ENCODE measurements around the gene TMEM87B.
"Not testable (repeated sequence)": the region's sequence is repeated elsewhere in the genome, so short reads cannot be mapped to it uniquely, and the experiment has no call there.

Gene TMEM87B

GRCh38 chr2:112121682-112122254 is 66.7 kb downstream of the TMEM87B start:
- DNase-seq (ENCODE audit: low spot score), result peak; percentile 75

GRCh38 chr2:112129060-112129459 is 74.0 kb downstream of the TMEM87B start:
- no peak for DNase-seq (ENCODE audit: low spot score)

GRCh38 chr2:112133344-112133743 is 78.3 kb downstream of the TMEM87B start:
- no peak for DNase-seq (ENCODE audit: low spot score)

DNA sequence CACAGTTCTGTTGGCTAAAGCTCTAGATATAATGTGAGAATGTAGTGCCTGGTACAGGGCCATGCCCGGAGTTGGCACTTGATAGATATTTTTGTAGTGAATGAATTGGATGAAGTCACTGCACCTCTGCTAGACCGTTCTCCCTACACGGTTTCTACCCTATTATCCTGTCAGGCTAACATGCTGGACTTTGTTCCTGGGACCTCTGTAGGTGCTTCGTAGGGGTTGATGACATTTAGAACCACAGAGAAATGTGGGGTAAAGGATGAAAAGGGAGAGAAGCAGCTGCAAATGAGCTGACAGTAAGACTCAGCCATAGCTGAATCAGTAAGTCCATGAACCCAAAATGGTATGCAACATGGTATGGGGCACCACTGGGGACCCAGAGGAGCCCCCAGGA is 79.1 kb downstream of the TMEM87B start:
- no peak for DNase-seq (ENCODE audit: low spot score)

GRCh38 chr2:112136096-112136495 is 81.0 kb downstream of the TMEM87B start:
- DNase-seq (ENCODE audit: low spot score), result no peak

- DNase-seq (ENCODE audit: low spot score), result no peak
Measured at GRCh38 chr2:112137516-112138158, 82.6 kb downstream of the TMEM87B start.

DNA sequence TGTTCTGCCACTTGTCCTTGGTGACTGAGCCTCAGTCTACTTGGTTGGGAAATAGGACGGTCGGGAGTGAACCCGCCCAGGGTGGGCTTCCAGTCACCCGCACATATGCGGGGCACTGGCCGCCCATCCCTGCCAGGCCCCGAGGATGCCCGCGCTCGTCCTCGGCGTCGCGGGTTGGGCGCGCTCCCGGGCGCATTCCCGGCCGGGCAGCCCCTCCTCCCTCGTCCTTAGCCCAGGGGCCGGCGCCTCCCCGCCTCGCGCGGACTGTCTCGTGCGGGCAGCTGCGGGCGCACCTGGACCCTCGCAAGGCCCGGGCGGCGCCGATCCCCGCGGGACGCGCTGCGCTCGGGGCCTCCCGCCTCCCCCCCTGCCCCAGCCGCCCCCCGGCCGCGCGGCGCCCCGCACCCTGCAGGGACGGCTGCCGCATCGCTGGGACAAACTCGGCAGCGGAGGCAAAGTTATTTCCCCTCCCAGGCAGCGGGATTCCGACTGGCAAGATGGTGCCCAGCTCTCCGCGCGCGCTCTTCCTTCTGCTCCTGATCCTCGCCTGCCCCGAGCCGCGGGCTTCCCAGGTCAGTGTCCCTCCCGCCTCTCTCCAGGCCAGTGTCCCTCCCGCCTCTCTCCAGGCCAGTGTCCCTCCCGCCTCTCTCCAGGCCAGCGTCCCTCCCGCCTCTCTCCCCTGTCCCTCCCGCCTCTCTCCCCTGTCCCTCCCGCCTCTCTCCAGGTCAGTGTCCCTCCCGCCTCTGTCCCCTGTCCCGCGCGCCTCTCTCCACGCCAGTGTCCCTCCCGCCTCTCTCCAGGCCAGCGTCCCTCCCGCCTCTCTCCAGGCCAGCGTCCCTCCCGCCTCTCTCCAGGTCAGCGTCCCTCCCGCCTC is 83.3 kb downstream of the TMEM87B start, which contains the start of gene FBLN7:
Gene FBLN7, plus strand, starts transcription at position 227 of the 874 bp plus-strand sequence. Its CDS starts 271 bp downstream, at position 498.
- DNase-seq (ENCODE audit: low spot score), result no peak

DNA sequence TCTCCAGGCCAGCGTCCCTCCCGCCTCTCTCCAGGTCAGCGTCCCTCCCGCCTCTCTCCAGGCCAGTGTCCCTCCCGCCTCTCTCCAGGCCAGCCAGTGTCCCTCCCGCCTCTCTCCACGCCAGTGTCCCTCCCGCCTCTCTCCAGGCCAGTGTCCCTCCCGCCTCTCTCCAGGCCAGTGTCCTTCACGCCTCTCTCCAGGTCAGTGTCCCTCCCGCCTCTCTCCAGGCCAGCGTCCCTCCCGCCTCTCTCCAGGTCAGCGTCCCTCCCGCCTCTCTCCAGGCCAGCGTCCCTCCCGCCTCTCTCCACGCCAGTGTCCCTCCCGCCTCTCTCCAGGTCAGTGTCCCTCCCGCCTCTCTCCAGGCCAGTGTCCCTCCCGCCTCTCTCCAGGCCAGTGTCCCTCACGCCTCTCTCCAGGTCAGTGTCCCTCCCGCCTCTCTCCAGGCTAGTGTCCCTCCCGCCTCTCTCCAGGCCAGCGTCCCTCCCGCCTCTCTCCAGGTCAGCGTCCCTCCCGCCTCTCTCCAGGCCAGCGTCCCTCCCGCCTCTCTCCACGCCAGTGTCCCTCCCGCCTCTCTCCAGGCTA is 84.1 kb downstream of the TMEM87B start:
- DNase-seq (ENCODE audit: low spot score), result not testable (repeated sequence)

DNA sequence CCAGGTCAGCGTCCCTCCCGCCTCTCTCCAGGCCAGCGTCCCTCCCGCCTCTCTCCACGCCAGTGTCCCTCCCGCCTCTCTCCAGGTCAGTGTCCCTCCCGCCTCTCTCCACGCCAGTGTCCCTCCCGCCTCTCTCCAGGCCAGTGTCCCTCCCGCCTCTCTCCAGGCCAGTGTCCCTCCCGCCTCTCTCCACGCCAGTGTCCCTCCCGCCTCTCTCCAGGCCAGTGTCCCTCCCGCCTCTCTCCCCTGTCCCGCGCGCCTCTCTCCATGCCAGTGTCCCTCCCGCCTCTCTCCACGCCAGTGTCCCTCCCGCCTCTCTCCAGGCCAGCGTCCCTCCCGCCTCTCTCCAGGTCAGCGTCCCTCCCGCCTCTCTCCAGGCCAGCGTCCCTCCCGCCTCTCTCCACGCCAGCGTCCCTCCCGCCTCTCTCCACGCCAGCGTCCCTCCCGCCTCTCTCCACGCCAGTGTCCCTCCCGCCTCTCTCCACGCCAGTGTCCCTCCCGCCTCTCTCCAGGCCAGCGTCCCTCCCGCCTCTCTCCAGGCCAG is 84.7 kb downstream of the TMEM87B start:
- DNase-seq (ENCODE audit: low spot score), result not testable (repeated sequence)

DNA sequence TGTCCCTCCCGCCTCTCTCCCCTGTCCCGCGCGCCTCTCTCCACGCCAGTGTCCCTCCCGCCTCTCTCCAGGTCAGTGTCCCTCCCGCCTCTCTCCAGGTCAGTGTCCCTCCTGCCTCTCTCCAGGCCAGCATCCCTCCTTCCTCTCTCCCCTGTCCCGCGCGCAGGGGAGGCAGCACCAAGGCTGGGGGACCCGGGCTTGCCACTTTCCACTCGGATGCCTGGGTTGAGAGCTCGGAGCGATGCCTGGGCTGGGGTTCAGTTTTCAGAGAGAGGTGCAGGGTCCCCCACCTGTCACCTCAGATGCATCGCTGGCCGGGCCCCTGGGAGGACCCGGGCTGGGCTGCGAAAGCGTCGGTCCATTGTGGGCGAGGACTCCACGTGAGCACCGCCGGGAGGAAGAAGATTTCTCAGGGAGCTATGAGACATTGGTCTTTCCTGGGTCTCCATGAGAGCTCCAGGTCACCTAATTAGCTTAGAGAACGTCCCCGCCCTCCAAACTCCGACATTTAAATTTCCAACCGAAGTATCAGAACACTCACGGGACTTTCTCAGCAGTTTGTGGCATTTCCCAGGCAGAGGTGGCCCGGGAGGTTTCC is 85.2 kb downstream of the TMEM87B start:
- no peak for DNase-seq (ENCODE audit: low spot score)

DNA sequence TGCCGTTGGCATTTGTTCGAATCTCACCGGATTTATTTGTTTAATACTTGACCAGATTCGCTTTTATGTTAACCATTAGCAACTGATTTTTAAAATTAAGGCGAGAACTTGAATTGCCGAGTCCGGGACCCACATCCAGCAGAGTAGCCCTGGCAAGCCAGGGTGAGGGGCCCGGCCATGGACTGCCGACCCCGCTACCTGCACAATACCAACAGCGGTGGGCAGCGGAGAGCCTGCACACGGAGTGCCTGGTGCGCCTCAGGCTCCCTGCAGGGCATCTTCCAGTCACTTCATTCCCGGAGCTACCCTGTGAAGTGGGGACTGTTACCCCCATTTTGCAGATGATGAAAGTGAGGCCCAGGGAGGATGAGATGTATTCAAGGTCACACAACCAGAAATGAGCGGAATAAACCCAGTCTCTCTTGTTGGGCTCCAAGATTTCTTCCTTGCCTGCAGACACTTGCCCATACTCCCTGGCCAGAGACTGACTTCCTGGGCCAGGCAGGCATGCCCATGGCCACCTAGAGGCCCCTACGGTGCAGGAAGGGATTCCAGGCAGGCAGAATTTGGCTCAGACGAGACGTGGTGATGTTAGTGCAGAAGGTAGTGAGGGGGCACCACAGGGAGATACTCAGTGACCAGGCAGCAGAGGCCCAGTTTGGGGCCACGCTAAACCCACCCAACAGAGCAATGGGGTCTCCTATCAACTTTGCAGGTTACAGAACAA is 86.0 kb downstream of the TMEM87B start:
- DNase-seq (ENCODE audit: low spot score), result no peak

GRCh38 chr2:112141626-112142007 is 86.5 kb downstream of the TMEM87B start:
- no peak for DNase-seq (ENCODE audit: low spot score)

GRCh38 chr2:112142525-112143078 is 87.5 kb downstream of the TMEM87B start:
- no peak for DNase-seq (ENCODE audit: low spot score)

DNA sequence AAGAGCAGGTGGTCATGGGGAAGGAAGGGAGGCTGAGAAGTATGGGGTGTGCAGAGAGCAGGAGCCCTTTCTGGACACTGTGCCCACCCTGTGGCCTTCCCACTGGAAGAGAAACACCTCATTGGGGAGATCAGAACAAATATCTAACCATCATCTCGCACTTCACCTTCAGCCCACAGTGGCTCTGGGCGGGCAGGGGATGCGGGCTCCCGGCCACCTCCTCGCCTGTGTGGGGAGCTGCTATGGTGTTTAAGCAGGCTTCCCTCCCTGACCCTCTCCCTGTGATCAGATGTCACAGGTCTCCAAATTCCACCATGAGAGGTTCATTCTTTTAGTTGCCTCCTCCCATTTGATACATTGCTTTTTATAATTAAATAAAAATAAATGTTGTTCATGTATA is 88.1 kb downstream of the TMEM87B start:
- DNase-seq (ENCODE audit: low spot score), result no peak

- DNase-seq (ENCODE audit: low spot score), result no peak
Measured at GRCh38 chr2:112144966-112145365, 89.9 kb downstream of the TMEM87B start.

DNA sequence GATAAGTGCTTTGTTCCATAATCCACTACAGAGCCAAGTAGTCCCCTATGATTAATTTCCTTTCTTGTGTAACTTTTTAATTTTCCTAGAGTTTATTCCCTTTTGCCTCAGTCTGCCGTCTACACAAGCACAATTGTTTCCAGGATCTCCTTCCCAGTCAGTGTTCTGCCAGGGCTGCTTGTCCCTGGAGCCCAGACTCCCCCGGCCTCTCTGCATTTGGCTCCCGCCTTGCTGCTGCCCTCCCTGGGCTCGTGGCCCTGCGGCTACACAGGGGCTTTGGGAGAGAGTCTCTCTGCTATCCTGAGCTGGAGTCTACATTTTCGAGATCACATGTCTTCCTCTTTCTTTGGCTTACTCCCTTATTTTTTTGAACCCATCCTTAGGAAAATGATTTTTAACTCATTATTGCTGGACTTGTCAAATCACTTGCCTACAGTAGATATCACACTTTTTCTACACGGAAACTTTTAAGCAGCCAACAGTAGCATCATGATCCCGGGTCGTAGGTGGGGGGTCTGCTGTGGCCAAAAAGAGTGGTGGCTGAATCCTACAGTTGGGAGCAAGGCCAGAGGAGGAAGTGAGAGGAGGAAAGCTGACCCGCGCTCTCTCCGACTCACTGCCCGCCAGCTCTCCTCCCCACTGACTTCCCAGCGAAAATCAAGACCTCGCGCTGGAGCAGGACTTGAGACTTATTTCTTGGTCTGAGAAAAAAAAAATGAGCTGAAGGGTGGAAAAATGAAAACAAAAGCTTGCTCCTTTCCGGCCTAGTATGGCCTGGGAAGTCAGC is 92.5 kb downstream of the TMEM87B start:
- no peak for DNase-seq (ENCODE audit: low spot score)

GRCh38 chr2:112148477-112148876 is 93.4 kb downstream of the TMEM87B start:
- no peak for DNase-seq (ENCODE audit: low spot score)

GRCh38 chr2:112149194-112149593 is 94.1 kb downstream of the TMEM87B start:
- DNase-seq (ENCODE audit: low spot score), result no peak

- no peak for DNase-seq (ENCODE audit: low spot score)
Measured at GRCh38 chr2:112149866-112150435, 94.9 kb downstream of the TMEM87B start.

- no peak for DNase-seq (ENCODE audit: low spot score)
Measured at GRCh38 chr2:112150447-112150846, 95.4 kb downstream of the TMEM87B start.
